Measurements from ENCODE around the gene CATSPERZ.

GRCh38 chr11:64303109-64304031, 3.2 kb downstream of the CATSPERZ start:
- no peak for TF ChIP-seq HOXA9 (CRISPR knock-in tag; IDR thresholded peaks at IDR 0.05; ENCODE audit: borderline replicate concordance)
- TF ChIP-seq ZNF383 (CRISPR knock-in tag; IDR thresholded peaks at IDR 0.05; ENCODE audit: borderline replicate concordance), result no peak
- TF ChIP-seq RFX5 (IDR thresholded peaks at IDR 0.05; ENCODE audit: low read depth, low read length), result no peak
- TF ChIP-seq ZSCAN29 (CRISPR knock-in tag; conservative IDR thresholded peaks at IDR 0.05), result no peak
- TF ChIP-seq POLR2A (IDR thresholded peaks at IDR 0.05; ENCODE audit: insufficient read depth in 1 of 2, low read depth in 2 of 2, low read length in 2 of 2), result no peak
- TF ChIP-seq ZZZ3 (CRISPR knock-in tag; IDR thresholded peaks at IDR 0.05; ENCODE audit: borderline replicate concordance), result no peak
- TF ChIP-seq POLR2AphosphoS5 (IDR thresholded peaks at IDR 0.05; ENCODE audit: low read depth, low read length), result no peak
- TF ChIP-seq ZNF280D (CRISPR knock-in tag; IDR thresholded peaks at IDR 0.05), result no peak
- no peak for TF ChIP-seq PHF20 (CRISPR knock-in tag; IDR thresholded peaks at IDR 0.05)
- no peak for TF ChIP-seq PCBP1 (IDR thresholded peaks at IDR 0.05; ENCODE audit: borderline replicate concordance, low read depth, low read length)
- no peak for TF ChIP-seq JUN (CRISPR knock-in tag; IDR thresholded peaks at IDR 0.05)
- TF ChIP-seq ZBTB26 (CRISPR knock-in tag; IDR thresholded peaks at IDR 0.05; ENCODE audit: borderline replicate concordance), result no peak
- TF ChIP-seq NFRKB (IDR thresholded peaks at IDR 0.05), result no peak
- TF ChIP-seq HNF4G (IDR thresholded peaks at IDR 0.05; ENCODE audit: borderline replicate concordance, low read depth, low read length), result no peak
- no peak for TF ChIP-seq HNF4G (CRISPR knock-in tag; IDR thresholded peaks at IDR 0.05; ENCODE audit: borderline replicate concordance, low read depth)

Data from HepG2 (cell line).